Colonic mucosa (tissue), 4 donors: ENCODE measurements around the gene ESPNL. TPM values are rescaled to one million over a fixed set of nuclear protein-coding genes. Genes with fewer than 3 reads are reported as not detected.

Experiments used
- DNase-seq: peaks from one replicate; pipeline ENCODE4 v3.0.0-alpha.2; 2020
- H3K27ac ChIP-seq: fragments of 200-600 bp; one replicate; pipeline ENCODE4 v1.8.0; 2021
- H3K27me3 ChIP-seq: fragments of 200-600 bp; one replicate; pipeline ENCODE4 v1.8.0; 2021
- H3K36me3 ChIP-seq: fragments of 200-600 bp; one replicate; pipeline ENCODE4 v1.8.0; 2021
- H3K4me1 ChIP-seq: fragments of 200-600 bp; one replicate; pipeline ENCODE4 v1.8.0; 2021; ENCODE audit warnings: mild to moderate bottlenecking
- H3K4me3 ChIP-seq: fragments of 200-600 bp; one replicate; pipeline ENCODE4 v1.8.0; 2021
- H3K9ac ChIP-seq, 2 donors: one replicate each; pipeline ENCODE4 v1.7.0; 2013; ENCODE audit warnings: control low read depth in 2 of 2, low read depth in 2 of 2, low read length in 2 of 2
- H3K9me3 ChIP-seq: fragments of 200-600 bp; one replicate; pipeline ENCODE4 v1.8.0; 2021
- intact Hi-C: fragments of 100-400 bp; cut with DNase I; formaldehyde crosslinking; loops from one replicate; pipeline ENCODE4 v1.14.1; 2022
- total RNA-seq, 2 donors: library from RNA; stranded (reverse); fragmentation: NEBNext Ultra II Directional in 1 of 2; extraction: Animal tissue kit (Norgen Biotek cat#: 25700) in 1 of 2; gene quantifications; one replicate each; pipeline ENCODE4 v1.2.1, GENCODE V29; 2021
- TF ChIP-seq, protein P1 (sequence below): fragments of 200-600 bp; IDR thresholded peaks from one replicate; pipeline ENCODE4 v1.8.0; 2022; ENCODE audit warnings: antibody characterized with exemption, mild to moderate bottlenecking
- donor health status: healthy.
- donor health status: DM: no; HTN: no; CAD: no.
- donor health status: DM: no; HTN: no; CAD: no.

ESPNL gene
- total RNA-seq, 2 donors from 2014 or later = 0.08 to 0.12 TPM

DNA sequence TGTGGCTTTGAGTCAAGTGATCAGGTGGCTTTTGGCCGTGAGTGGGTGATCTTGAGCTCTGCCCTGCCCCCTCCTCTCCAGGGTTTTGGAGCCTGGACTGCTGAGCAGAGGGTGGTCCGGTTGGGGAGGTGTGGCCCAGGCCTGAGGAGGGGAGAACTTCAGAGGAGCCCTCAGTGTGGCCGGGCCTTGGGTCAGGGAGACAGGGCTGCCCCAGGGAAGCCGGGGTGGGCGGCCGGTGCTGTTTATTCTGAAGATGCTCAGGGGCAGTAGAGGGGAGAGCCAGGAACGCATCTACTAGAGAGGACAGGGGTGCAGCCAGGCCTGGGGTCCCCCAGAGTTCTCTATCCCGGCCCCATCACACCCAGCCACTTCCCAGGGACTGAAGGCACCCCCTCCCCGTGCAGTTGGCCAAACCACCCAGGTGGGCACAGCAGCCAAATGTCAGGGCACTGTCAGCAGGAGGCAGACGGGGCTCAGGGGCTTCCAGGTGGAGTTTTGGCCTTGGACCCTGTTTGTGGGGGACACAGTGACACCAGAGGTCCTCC lies 59.6 kb downstream of the ESPNL start:
- no peaks in the 10 kb centered on the region for H3K4me1 ChIP-seq
- DNase-seq = no peak
- H3K4me3 ChIP-seq = no peak overlapping the region
- H3K27me3 ChIP-seq = peaks cover 27% of the 10 kb centered on the region
- no peak overlapping the region for H3K9ac ChIP-seq
- H3K27ac ChIP-seq = no peak overlapping the region
- TF ChIP-seq, protein P1, sequence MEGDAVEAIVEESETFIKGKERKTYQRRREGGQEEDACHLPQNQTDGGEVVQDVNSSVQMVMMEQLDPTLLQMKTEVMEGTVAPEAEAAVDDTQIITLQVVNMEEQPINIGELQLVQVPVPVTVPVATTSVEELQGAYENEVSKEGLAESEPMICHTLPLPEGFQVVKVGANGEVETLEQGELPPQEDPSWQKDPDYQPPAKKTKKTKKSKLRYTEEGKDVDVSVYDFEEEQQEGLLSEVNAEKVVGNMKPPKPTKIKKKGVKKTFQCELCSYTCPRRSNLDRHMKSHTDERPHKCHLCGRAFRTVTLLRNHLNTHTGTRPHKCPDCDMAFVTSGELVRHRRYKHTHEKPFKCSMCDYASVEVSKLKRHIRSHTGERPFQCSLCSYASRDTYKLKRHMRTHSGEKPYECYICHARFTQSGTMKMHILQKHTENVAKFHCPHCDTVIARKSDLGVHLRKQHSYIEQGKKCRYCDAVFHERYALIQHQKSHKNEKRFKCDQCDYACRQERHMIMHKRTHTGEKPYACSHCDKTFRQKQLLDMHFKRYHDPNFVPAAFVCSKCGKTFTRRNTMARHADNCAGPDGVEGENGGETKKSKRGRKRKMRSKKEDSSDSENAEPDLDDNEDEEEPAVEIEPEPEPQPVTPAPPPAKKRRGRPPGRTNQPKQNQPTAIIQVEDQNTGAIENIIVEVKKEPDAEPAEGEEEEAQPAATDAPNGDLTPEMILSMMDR = no peak
- no peaks in the 10 kb centered on the region for H3K36me3 ChIP-seq
- intact Hi-C loops = no loop called here
- no peaks in the 10 kb centered on the region for H3K9me3 ChIP-seq

DNA sequence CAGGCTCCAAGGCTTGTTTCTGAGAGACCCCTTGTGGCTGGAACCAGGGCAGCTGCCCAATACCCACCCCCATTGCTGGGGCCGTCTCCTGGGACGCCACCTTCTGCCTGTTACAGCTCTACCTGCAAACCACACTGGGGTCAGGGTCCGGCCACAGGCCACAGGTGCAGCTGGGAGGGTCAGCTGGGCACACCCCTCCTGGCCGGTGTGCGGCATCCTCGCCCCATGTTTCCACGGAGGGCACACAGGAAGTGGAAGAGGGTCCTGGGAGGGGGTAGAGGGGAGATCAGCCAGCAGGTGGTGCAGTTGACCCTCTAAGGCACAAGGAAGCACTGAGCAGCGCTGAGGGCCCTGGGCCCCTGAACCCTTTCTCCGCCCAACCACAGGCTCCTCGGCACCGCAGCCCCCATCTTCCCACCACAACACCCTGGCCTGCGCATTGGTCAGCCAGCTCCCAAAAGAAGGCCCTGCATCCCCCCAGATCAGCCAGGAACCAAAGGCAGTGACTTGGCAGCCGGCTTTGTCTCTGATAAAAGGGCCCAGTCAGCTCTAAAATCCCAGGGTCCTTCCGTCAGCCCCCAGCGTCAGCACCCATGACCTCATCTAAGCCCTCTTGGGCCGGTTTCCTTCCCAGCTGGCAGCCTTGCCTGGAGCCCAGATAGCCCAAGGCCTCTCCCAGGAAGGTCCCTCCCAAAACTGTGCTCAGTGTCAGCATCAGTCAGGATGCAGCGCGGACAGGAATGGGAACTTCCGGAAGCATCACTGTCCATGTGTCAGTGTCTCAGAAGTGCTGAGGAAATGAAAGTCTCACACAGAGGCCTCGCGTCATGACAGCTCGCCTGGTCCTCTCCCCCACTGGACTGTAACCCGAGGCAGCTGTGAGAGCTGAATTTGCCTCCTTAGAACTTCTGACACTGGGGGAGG lies 60.3 kb downstream of the ESPNL start:
- DNase-seq = no peak
- H3K27ac ChIP-seq = no peak overlapping the region
- H3K4me1 ChIP-seq = no peaks in the 10 kb centered on the region
- no peak overlapping the region for H3K9ac ChIP-seq
- no peak overlapping the region for H3K4me3 ChIP-seq
- TF ChIP-seq, protein P1 = no peak
- intact Hi-C loops = no loop called here
- no peaks in the 10 kb centered on the region for H3K9me3 ChIP-seq
- peaks cover 27% of the 10 kb centered on the region for H3K27me3 ChIP-seq
- H3K36me3 ChIP-seq = no peaks in the 10 kb centered on the region

DNA sequence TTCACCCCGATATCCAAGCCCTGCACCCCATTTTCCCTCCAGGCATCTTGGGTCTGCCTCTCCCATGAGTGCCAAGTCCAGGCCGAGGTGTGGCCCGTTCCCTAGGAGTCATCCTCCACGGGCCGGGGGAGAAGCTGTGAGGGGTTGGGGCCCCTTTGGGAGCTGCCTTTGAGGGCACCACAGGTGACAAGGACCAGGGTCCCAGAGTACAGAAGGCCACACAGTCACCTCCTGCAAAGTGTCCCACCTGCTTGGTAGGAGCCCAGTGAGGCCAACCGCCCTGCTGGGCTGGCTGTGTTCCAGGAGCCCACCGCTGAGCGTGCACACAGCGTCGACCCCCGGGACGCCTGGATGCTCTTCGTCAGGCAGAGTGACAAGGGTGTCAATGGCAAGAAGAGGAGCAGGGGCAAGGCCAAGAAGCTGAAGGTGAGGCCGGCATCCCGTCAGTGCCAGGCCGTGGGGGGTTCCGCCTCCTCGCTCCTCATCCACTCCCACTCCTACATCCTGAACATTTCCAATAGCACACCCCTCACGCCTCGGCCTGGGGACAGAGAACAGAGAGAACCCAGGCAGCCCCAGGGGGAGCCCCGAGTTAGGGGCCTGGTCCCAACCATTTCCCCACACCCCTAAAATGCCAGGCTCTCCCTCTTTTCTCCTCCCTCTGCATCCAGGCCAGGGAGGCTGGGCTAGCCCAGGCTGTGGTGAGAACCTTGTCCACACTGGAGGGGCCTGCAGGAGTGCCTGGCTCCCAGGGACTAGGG lies 61.3 kb downstream of the ESPNL start:
- intact Hi-C loops = no loop called here
- H3K9me3 ChIP-seq = no peaks in the 10 kb centered on the region
- TF ChIP-seq, protein P1 = no peak
- no peak overlapping the region for H3K27ac ChIP-seq
- H3K36me3 ChIP-seq = no peaks in the 10 kb centered on the region
- no peak overlapping the region for H3K9ac ChIP-seq
- H3K27me3 ChIP-seq = peaks cover 27% of the 10 kb centered on the region
- H3K4me1 ChIP-seq = no peaks in the 10 kb centered on the region
- no peak overlapping the region for H3K4me3 ChIP-seq
- no peak for DNase-seq

DNA sequence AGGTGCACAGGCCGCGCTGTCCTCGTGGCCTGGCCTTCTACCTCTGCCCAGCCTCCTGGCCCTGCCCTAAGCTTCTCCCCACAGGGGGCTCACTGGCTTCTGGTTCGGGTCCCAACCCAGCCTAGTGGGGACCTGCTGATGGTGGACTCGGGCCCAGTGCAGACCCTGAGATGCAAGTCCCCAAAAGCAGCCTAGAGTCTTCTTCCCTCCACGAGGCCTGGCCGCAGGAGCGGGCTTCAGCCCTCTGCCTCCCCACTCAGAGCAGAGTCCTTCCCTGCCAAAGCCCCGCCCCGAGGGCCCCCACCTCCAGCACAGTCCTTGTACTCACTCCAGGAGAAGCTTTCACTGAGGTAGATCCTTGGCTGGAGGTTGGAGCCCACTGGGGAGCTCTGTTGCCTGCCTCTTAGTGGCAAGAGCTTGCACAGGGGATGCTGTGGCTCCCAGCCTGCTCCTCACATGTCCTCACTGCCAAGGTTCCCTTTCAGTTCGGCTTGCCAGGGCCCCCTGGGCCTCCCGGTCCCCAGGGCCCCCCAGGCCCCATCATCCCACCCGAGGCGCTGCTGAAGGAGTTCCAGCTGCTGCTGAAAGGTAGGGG lies 62.2 kb downstream of the ESPNL start:
- H3K4me1 ChIP-seq = no peaks in the 10 kb centered on the region
- no peak overlapping the region for H3K4me3 ChIP-seq
- H3K27me3 ChIP-seq = peaks cover 27% of the 10 kb centered on the region
- no peaks in the 10 kb centered on the region for H3K9me3 ChIP-seq
- intact Hi-C loops = no loop called here
- no peak overlapping the region for H3K9ac ChIP-seq
- no peak for DNase-seq
- TF ChIP-seq, protein P1 = no peak
- H3K36me3 ChIP-seq = no peaks in the 10 kb centered on the region
- H3K27ac ChIP-seq = no peak overlapping the region

DNA sequence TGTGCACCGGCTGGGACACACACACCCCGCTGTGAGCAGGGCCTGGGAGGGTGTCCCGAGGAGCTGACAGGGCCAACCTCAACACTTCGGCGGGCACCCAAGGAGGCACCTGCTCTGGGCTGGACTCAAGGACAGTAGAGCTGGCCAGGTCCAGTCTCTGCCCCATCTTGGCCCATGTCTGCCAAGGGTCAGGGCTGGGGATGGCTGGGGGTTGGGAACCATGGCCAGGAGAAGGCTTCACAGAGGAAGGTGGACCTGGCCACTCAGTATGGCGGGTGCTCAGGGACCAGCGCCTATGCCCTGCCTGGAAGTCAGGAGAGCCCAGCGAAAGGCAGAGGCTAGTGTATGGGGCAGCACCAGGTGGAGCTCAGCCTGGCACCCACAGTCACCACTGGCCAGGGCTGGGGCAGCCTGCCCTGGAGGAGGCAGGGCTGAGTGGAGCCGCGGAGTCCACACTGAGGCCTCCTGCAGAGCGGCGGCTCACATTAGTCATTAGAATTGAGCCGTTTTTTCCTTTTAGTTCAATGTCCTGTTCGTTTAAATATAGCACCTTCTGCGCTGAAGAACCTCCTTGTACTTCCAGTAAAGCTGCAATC lies 62.8 kb downstream of the ESPNL start:
- no peak for DNase-seq
- Histone ChIP-seq H3K9ac (no peak overlapping the region), H3K36me3 (no peaks in the 10 kb centered on the region), H3K27ac (no peak overlapping the region), H3K4me1 (no peaks in the 10 kb centered on the region), H3K4me3 (no peak overlapping the region), H3K9me3 (no peaks in the 10 kb centered on the region), H3K27me3 (peaks cover 27% of the 10 kb centered on the region)
- TF ChIP-seq, protein P1 = no peak
- intact Hi-C loops = no loop called here
